ENCODE results near the gene OR10H5. TPM values are rescaled to one million over a fixed set of nuclear protein-coding genes. Genes with fewer than 3 reads are reported as not detected.
"Not testable (repeated sequence)": the region's sequence is repeated elsewhere in the genome, so short reads cannot be mapped to it uniquely, and the experiment has no call there.

OR10H5 gene
- total RNA-seq, 2 donors from 2014 or later = not detected

DNA sequence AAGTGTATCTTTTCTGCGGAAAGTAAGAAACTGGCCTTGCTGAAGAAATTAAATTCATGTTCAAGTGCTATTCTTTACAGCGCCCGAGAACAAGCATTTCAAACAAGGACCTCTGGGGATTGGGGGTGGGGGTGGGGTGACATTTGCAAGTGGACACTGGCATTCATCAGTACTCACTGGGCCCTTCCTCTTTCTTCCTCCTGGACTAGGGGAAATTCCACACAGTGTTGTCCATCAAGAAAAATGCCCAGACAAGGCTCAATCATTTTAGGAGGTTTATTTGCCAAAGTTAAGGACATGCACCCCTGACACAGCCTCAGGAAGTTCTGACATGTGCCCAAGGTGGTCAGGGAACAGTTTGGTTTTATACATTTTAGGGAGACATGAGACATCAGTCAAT, 50.9 kb downstream of the OR10H5 start:
- H3K4me3 ChIP-seq = no peak overlapping the region
- TF ChIP-seq, protein P1, sequence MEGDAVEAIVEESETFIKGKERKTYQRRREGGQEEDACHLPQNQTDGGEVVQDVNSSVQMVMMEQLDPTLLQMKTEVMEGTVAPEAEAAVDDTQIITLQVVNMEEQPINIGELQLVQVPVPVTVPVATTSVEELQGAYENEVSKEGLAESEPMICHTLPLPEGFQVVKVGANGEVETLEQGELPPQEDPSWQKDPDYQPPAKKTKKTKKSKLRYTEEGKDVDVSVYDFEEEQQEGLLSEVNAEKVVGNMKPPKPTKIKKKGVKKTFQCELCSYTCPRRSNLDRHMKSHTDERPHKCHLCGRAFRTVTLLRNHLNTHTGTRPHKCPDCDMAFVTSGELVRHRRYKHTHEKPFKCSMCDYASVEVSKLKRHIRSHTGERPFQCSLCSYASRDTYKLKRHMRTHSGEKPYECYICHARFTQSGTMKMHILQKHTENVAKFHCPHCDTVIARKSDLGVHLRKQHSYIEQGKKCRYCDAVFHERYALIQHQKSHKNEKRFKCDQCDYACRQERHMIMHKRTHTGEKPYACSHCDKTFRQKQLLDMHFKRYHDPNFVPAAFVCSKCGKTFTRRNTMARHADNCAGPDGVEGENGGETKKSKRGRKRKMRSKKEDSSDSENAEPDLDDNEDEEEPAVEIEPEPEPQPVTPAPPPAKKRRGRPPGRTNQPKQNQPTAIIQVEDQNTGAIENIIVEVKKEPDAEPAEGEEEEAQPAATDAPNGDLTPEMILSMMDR (IDR thresholded peaks at IDR 0.05) = no peak
- H3K27ac ChIP-seq = no peak overlapping the region
- H3K4me1 ChIP-seq = peaks cover 0 to 8% of the 10 kb centered on the region in 2 donors
- no peaks in the 10 kb centered on the region for H3K27me3 ChIP-seq
- no peaks in the 10 kb centered on the region for H3K36me3 ChIP-seq
- no peak for DNase-seq (ENCODE audit: low spot score)
- no peaks in the 10 kb centered on the region for H3K9me3 ChIP-seq

DNA sequence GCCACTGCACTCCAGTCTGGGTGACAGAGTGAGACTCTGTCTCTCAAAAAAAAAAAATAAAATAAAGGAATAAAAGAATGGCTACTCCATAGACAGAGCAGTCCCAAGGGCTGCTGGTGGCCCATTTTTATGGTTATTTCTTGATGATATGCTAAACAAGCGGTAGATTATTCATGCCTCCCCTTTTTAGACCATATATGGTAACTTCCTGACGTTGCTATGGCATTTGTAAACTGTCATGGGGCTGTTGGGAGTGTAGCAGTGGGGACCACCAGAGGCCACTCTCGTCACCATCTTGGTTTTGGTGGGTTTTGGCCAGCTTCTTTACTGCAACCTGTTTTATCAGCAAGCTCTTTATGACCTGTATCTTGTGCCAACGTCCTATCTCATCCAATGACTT, 52.4 kb downstream of the OR10H5 start:
- H3K27ac ChIP-seq = not testable (repeated sequence)

DNA sequence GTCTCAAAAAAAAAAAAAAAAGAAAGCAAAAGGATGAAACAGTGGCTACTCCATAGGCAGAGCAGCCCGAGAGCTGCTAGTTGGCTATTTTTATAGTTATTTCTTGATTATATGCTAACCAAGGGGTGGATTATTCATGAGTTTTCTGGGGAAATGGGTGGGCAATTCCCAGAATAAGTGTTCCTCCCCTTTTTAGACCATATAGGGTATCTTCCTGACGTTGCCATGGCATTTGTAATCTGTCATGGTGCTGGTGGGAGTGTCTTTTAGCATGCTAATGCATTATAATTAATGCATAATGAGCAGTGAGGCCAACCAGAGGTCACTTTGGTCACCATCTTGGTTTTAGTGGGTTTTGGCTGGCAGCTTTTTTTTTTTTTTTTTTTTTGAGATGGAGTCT, 53.4 kb downstream of the OR10H5 start:
- H3K4me3 ChIP-seq = no peak overlapping the region
- H3K4me1 ChIP-seq = peaks cover 0 to 5% of the 10 kb centered on the region in 2 donors
- no peak for DNase-seq (ENCODE audit: low spot score)
- H3K9me3 ChIP-seq = no peaks in the 10 kb centered on the region
- TF ChIP-seq, protein P1 (IDR thresholded peaks at IDR 0.05) = no peak
- H3K27me3 ChIP-seq = no peaks in the 10 kb centered on the region
- no peaks in the 10 kb centered on the region for H3K36me3 ChIP-seq
- H3K27ac ChIP-seq = no peak overlapping the region

More for the DNA sequence above, 52.4 kb downstream of the OR10H5 start:
- not testable (repeated sequence) for H3K4me3 ChIP-seq; H3K4me1 ChIP-seq; H3K27me3 ChIP-seq; H3K9me3 ChIP-seq; DNase-seq (ENCODE audit: low spot score); H3K36me3 ChIP-seq

DNA sequence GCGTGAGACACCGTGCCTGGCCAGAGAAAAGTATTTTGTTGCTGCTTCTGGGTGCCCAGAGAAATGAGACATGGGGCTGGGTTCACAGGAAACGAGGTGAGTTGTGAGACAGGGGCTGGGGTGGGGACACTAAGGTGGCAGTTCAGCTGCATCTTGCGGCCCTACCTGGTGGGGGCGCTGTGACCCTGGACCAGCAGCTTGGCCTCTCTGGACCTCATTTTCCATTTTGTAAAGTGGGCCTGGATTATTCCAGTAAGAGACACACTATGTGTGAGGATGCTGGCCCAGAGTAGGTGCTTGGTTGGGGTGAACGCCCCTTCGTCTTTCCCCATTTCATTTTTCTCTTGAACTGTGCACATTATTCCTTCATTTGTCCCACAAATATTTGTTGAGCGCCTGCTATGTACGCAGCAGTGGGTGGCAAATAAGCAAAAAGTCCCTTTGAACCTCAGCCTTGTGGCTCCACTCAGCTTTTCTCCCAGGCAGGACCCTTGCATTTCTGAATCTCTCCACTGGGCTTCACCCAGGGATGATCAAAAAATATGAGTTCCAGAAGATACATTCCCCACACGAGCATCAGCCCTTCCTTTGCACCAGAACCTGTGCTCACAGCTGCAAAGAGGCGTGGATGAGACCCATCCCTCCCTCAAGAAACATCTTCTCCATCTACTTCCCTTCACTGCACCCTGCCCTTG, 54.6 kb downstream of the OR10H5 start:
- H3K27ac ChIP-seq = no peak overlapping the region
- no peaks in the 10 kb centered on the region for H3K4me1 ChIP-seq
- H3K27me3 ChIP-seq = no peaks in the 10 kb centered on the region
- no peak overlapping the region for H3K4me3 ChIP-seq
- TF ChIP-seq, protein P1 (IDR thresholded peaks at IDR 0.05) = no peak
- no peak for DNase-seq (ENCODE audit: low spot score)
- no peaks in the 10 kb centered on the region for H3K9me3 ChIP-seq
- no peaks in the 10 kb centered on the region for H3K36me3 ChIP-seq

DNA sequence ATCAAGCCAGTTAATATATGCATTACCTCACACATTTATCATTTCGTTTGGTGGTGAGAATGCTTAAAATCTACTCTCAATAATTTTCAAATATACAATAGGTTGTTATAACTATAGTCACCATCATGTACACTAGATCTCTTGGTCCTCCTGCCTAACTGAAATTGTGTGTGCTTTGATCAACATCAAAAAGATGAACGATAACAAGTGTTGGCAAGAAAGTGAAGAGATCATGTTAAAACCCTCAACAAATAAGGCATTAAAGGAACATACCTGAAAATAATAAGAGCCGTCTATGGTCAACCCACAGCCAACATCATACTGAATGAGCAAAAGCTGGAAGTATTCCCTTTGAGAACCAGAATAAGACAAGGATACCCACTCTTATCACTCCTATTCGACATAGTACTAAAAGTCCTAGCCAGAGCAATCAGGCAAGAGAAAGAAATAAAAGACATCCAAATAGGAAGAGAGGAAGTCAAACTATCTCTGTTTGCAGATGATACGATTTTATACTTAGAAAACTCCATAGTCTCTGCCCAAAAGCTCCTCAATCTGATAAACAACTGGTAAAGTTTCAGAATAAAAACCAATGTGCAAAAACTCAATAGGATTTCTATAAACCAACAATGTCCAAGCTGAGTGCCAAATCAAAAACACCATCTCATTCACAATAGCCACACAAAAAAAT, 55.9 kb downstream of the OR10H5 start:
- no peak for DNase-seq (ENCODE audit: low spot score)

DNA sequence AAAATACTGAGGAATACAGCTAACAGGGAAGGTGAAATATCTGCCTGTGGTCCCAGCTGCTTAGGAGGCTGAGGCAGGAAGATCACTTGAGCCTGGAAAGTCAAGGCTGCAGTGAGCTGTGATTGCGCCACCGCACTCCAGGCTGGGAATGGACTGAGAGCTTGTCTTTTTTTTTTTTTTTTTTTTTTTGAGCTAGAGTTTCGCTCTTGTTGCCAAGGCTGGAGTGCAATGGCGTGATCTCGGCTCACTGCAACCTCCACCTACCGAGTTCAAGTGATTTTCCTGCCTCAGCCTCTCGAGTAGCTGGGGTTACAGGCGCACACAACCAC, 56.4 kb downstream of the OR10H5 start:
- H3K27me3 ChIP-seq; H3K4me3 ChIP-seq; H3K36me3 ChIP-seq; H3K4me1 ChIP-seq; DNase-seq (ENCODE audit: low spot score); H3K27ac ChIP-seq; H3K9me3 ChIP-seq: not testable (repeated sequence)

More for the DNA sequence above, 55.9 kb downstream of the OR10H5 start:
- Histone ChIP-seq H3K4me3 (no peak overlapping the region), H3K27ac (no peak overlapping the region), H3K36me3 (no peaks in the 10 kb centered on the region), H3K4me1 (no peaks in the 10 kb centered on the region), H3K9me3 (no peaks in the 10 kb centered on the region), H3K27me3 (no peaks in the 10 kb centered on the region)
- TF ChIP-seq, protein P1 (IDR thresholded peaks at IDR 0.05) = no peak

DNA sequence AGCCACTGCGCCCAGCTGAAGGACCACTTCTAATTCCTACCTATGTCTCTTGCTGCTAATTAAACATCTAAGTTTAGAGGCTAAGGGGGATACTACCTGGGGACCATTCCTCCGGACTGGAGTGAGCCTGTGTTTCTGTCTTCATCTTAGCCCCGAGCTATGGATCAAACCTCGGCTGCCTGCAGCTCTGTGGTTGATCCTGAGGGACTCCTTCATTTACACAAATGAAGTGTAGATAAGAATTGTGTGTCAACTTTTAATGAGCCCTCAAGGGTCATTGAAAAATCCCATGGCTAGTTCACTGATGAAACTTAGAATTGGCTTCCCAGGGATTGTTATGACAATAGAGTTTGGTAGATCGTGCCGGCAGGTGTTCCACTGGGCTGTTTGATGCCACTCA, 59.5 kb downstream of the OR10H5 start:
- Histone ChIP-seq H3K27ac (no peak overlapping the region), H3K27me3 (no peaks in the 10 kb centered on the region), H3K4me3 (no peak overlapping the region), H3K36me3 (no peaks in the 10 kb centered on the region), H3K4me1 (no peaks in the 10 kb centered on the region), H3K9me3 (no peaks in the 10 kb centered on the region)
- DNase-seq (ENCODE audit: low spot score) = no peak
- TF ChIP-seq, protein P1 (IDR thresholded peaks at IDR 0.05) = no peak

Measured in right atrium auricular region (tissue), 2 donors.